Stimulated activated CD8-positive, alpha-beta memory T cell treated with anti-CD3 and anti-CD28 coated beads, Interleukin-4, amount 100 ng/mL, for 1 hour (primary cell): Measurements from ENCODE around the gene LDB2.

Experiments used
- DNase-seq, 2 donors: peaks; one replicate each; pipeline ENCODE4 v3.0.0-alpha.2; 2020; ENCODE audit warnings: low read depth in 2 of 2, low spot score in 1 of 2

Gene LDB2

DNA sequence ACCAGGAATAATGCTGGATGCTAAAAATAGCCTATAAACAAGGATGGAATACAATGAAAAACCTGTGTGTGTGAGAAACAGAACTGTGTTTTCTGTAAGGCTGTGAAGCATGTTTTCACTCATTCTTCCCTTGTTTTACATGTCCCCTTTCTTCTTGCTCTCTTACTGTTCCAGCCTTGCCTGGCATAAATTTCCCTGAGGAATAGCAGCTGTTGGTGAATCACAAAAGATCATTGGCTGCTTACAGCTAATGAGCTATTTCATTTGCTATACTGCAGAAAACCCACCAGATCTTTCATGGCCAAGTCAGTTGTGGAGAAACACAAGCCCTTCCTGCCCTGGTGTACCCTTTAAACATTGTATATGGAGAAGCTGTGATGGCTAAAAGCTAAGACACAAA is 91.1 kb downstream of the LDB2 start:
- no peak for DNase-seq

DNA sequence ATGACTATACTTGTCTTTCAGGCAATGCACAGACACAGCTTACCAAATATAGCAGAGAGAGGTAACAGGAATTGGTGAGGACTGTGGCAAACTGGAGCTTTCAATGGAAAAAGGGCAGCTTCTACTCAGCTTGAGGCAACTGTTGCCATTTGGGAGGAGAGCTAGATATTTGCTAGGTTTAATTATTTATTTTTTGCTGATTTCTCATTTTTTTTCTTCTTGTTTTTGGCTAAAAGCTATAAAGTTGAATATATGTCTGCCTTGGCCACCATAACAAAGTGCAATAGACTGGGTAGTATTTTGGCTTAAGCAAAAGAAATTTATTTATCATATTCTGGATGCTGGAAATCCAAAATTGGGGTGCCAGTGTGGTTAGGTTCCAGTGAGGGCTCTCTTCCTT is 93.9 kb downstream of the LDB2 start:
- DNase-seq, result no peak

DNA sequence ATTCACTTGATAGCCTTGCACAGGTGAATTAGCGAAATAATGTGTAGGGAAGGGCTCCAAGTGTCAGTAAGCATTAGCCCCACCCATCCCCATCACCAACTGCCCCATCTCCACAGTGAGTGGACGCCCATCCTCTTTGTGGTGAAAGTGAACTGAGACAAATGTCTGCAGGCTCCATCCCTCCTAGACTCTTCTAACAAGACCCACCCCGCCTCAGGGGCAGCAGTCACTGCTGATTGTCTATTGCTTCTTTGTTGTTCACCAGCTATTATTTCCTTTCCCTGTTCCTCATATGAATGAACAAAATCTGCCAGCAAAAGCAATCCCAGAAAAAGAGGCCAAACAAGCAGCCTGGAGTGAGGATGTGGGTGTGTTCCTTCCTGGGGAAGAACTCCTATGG is 96.4 kb downstream of the LDB2 start:
- no peak for DNase-seq

DNA sequence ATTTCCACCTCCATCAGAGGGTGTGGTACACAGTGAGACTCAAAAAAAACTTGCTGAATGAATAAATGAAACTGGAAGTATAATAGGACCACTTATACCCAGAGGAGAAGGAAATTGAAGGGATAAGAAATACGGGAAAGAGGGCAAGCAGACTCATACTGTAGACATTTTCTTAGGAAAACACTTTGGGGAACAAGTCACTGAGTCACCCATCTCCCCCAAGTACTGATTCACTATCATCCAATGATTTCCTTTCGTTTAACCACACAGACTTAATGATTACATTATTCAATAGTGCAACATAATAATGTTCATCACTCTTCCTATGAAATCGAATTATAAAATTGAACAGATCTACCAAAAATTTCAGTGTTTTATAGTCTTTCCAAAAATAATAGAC is 97.1 kb downstream of the LDB2 start:
- no peak for DNase-seq

DNA sequence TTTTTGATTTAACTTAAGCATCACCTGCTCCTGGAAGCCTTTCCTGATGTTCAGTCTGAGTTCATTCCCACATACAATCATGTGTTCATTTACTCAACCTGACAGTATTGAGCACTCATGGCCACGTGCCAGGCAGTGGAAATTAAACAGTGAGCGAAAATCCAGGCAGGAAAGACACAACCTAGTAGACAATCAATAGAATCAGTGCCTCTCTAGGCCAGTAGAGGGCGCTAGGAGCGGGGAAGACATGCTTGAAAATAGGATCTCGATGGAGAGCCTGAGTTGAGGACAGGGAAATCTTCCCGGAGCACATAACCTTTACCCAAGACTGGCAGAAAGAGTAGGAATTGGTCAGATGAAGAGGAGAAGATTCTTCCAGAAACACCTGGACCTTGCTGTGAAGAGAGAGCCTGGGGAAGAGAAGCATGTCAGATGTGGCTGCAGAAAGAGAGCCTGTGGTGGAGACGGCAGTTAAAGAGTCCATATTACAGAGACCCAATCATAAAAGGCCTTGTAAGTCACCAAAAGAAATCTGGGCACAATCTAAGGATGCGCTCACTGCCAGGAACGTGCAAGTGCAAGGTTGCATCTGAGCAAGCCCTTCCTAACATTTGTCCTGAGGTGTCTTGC is 103.5 kb downstream of the LDB2 start:
- no peak for DNase-seq

DNA sequence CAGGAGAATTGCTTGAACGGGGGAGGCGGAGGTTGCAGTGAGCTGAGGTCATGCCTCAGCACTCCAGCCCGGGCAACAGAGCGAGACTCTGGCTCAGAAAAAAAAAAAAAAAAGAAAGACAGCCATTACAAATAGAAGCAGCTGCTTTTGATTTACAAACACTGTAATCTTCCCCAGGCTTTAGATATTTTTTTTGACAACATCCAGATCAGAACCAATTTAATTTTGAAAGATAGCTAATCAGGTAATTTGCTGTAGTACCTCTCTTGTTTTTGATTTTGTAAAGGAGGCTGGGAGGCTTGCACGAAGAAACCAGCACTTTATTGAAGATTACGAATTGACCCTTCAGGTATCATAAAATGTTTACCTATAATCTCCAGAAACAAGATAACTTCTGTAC is 107.0 kb downstream of the LDB2 start:
- DNase-seq, result no peak

DNA sequence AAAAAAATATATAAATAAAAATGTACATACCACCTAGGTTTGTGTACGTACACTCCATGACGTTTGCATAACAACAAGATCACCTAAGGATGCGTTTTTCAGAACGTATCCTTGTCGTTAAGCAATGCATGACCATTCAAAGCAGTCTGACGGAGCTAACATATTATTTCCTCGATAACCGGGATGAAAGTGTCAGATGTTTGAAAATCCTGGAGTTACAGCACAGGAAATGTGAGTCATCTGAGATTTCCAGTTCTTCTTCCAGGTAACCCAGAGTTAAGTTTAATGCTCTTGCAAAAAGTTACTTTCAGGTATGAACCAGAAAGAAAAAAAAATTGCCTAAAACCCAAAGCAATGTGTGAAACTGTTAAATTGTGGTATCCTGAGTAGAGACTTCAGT is 107.9 kb downstream of the LDB2 start:
- DNase-seq, result no peak

DNA sequence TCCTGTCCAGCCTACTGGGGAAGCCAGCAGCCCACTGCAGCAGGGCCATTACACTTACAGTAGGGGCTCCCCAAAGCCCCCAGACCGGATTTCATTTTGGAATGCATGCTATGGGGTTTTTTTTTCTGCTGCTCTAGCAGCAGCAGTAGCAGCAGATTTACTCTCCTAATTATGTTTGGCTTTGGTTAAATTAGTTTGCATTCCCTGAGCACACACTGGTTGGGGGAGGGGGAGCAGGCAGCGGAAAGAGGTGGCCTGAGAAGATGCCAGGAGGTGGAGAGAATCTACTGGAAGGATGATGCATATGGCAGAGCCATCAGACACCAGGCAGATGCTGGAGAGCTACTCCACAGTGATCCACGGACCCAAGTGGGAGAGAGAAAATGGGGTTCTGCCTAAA is 109.6 kb downstream of the LDB2 start:
- DNase-seq, result no peak

DNA sequence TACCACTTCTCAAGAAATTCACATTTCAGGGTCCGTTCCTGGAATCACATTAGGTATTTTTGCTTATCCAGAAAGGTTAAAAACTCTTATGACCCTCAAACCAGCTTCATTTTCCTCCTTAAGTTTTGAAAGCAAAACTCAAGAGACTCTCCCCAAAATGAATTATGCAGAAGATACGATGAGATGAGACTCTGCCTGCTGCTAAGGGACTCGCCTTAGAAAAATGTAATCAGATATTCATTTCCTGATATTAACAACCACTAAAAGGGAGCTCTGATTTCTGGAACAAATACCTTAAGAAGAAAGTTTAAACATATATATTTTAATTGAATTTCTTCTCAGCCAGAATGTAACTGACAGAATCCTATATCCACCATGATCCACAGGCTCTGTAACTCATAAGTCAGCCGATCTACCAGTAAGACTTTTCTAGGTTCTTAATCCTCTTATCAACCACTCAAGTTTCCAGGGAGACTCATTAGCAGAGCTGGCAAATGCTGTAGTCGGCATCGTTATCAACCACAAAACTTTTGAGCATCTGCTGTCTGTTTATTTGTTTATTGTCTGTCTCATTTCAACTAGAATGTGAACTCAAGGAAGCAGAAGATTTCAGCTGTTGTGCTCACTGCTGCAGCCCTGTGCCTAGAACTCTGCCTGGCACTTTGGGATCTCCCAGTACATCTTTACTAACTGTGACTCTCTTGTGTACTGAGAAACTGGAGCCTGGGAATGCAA is 112.5 kb downstream of the LDB2 start:
- DNase-seq, result no peak

DNA sequence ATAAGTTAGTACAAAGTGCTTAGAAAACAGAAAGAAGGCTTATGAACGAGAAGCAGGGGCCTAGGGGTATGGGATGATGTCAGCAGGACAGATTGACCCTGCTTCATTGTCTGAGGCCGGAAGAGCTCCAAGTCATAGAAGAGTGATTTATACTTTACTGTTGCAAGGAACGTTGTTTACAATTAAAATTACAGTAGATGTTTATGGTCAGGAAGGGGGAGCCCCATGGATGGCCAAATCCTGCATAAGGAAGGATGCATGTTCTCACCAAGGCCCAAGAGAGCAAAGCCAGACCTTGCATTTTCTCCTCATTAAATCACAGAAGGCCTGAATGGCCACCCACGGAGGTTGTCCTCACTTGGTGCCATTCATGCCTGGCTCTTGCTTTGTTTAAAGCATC is 115.3 kb downstream of the LDB2 start:
- no peak for DNase-seq

DNA sequence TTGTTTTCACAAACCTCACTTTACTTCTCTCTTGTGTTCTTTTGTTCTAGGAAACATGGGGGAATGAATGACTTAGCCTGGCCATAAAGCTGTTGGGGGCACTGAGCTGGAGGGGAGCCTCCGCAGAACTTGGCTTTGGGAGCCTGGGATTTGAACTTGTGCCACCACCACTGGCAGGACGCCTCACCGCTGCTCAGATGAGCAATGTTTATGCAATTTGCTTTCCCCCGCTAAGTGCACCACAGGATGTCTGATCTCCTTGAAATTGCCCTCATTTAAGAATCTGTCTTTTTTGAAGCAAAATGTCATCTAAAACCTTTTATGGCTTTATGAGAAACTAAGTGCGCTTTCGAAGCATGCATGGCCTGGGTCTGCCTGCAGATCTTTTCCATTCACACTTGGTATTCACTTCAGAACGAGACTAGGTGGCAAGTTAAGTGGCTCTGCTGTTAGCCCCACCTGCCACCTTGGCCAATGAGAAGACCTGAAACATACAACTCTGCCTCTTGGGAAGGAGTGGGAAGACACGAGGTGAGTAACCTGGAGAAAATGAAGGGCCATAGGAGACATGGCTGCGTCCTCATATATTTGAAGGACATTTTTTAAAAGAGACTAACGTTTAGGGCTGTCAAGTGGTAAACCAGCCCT is 119.3 kb downstream of the LDB2 start:
- DNase-seq, result no peak

DNA sequence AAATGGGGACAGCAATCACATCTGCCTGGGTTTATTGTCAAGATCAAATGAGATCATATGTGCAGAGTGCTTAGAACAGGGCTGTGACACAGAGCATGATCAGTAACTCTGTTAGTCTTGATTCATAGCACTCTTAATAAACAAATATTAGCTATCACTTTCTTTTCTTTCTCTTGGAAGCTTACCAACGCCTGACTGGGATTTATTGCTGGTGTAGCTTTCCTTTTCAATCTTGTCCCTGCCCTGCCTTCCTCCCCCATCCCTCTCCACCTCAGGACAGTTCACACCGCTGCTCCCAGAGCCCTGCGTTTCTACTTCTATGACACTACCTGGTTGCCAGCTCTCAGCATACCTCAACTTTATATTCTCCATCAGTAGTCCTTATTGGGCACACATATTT is 120.7 kb downstream of the LDB2 start:
- no peak for DNase-seq

DNA sequence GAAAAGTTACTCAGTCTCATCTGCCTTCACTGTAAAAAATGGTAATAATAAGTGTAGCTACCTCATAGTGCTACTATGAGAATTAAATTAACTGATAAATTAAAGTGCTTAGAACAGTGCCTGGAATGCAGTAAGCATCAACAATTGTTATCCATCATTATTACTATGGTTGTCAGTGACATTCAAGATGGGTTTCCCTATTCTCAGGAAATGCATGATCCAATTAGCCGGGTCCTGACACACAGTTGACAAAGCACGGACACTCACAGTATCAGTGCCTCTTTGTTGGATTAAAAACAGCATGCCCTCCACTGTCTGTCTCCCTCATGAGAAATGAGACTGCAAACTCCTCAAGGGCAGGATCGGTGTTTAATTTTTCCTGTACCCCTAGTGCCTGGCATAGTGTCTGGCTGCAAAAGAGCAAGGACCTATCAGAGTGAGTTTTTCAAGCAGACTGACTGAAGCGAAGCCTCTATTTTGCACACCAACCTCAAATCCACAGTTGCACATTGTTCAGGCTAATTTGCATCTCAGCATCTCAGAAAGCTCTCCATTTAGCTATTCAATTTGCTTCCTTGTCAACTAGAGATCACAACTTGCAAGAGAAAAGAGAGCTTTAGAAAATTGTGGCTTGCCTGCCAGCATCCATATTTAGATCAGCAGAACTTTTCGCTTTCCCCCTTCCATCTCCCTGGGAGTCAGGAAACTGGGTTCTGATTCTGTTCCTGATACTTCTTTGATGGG is 122.9 kb downstream of the LDB2 start:
- DNase-seq, result no peak

DNA sequence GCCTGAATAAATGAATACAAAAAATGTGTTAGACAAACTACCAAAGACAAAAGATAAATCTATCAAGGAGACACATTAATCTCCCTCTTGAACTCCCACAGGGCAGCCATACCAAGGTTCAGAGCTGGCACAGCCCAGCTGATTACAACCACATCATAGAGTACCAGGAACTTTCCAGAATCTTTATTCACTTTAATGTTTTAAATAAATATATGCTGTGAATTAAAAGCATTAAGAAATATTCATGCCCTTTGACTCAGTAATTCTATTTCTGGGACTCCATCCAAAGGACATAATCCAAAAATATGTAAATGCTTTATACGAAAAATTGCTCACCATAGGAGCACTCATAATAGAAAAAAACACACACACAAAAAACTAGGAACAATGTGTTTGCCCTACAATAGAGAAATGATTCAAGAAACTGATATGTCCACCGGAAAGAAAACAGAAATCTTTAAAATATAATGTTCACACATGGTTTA is 126.0 kb downstream of the LDB2 start:
- no peak for DNase-seq

DNA sequence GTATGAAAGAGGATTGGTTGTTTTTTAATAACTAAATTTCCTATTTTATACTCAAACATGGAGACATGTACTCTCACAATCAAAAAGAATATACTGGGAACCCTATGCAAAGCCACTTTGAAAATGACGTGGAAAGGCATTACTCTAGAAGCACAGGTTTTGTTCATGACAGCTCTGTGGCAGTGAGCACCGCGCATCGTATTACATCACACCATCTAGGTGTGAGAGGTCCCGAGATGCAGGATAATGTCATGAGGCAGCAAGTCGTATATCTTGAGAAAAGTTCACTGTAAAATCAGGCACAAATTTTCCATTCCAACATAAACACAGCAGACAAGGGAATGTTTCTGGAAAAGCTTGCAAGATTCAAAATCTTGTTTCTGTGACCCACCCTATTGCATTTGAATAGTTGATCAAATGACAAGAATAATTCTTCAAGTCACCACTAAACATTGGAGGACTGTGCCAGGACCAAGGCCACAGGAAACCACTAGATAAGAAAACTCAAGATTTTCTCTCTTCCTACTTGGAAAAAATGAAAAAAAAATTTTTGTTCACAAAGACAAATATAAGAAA is 127.6 kb downstream of the LDB2 start:
- DNase-seq, result no peak

DNA sequence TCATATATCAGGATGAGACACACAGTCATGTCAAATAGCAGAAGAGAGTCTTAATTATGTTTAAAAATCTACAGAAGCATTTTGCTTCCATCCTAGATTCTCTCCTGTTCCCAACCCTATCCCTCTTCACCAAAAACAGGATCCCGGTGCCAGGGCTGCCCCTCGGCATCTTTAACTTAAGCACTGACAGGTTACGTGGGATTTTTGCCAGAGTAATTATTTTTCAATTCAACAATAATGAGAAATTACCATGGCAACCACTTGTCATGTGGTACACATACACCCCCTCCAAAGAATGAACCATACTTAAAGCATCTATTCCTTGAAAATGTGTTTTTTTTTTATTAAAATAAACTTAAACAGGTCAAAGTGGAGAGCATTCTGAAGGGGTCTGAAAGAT is 130.6 kb downstream of the LDB2 start:
- DNase-seq, result no peak

DNA sequence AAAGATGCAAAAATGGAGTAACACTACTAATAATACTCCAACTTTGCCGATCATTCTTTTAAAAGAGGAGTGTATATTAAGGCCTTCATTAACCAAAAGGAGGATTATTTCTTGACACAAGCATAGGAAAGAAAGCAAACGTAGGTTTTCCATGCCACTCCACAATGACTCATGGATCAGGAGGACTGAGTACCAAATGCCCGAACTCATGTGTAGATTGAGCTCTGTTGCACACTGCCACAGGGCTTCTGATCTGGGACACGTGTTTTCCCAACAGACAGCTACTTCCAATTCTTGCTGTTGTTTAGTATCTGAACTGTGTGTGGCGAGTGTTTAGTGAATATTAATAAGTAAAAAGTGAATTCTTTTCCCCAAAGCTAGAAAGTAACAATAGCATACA is 131.2 kb downstream of the LDB2 start:
- no peak for DNase-seq

DNA sequence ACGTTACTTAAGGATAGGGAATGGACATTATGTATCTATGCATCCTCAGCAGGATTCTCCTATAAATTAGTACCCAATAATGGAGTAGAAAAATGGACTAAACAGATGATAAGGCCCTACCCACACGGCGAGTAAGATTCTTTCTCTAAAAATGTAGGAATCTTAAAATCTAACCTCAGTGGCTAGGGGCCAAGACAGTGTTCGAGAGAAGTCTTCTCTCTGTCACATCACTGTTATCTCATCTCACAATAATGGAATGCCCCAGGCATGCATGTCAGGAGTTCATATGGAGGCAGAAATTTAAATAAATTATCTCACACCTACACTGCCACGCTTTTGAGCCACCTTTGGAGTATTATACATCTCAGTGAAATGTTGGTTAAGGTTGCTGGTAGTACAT is 132.9 kb downstream of the LDB2 start:
- DNase-seq, result no peak

DNA sequence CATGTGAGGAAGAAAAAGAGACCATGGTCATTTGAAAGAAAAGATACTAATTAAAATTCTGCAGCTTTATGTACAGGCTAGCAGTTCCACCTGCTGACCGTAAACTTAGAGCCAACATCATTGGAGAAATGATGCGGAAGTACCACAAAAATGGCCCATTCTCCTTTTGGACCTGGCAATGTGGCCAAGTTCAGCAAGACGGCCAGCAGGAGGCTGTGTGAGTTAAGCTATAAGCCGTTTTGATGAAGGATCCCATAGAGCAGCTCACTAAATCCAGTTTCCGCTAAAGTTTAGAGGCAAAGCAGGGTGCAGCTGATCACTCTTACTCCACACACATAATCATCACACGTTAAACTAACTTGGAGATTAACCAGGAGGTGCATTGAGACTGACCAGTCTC is 133.8 kb downstream of the LDB2 start:
- DNase-seq, result no peak

DNA sequence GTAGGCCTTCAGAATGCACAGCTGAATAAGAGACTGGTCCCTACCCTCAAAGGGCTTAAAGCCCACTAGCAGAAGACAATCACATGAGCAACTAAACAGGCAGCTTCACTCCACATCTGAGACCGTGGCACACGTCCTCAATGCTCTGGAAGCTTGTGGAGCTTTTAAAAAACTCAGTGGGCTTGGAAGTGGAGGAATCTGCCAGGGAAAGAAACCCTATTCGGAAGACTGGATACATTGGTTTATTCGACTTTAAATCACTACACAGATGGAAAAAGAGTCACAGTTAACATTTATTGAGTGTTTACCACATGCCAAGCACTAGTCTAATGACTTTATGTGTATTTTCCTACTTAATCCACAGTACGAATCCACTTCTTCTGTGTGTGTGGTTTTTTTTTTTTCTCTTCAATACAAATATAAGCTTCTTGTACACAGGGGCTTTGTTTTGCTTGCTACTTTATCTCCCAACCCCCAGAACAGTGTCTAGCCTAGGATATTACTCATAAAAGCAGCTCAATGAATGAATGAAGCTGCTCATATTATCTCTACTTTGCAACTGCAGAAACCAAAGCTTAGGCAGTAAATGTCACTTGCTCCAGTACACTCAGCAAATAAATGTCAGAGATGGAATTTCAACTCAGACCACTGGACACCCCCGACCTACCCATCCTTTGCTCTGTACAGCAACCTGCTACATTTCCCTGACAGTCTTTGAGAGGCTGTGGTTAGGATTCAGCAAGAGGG is 137.7 kb downstream of the LDB2 start:
- DNase-seq, result no peak
